ENCODE measurements around the gene GJB4. TPM values are rescaled to one million over a fixed set of nuclear protein-coding genes. Genes with fewer than 3 reads are reported as not detected.
A peak's percentile ranks its signal among the peaks of the same experiment; 100 is the strongest.

Gene GJB4
- total and polyA plus RNA-seq, 12 donors, result not detected

- TF ChIP-seq CTCF (IDR thresholded peaks at IDR 0.05), result no peak
- Histone ChIP-seq H3K36me3 (peaks cover 0 to 39% (median 4%) of the 10 kb centered on the region in 9 donors), H3K4me1 (peaks cover 7 to 47% (median 16%) of the 10 kb centered on the region in 9 donors), H3K9me3 (no peaks in the 10 kb centered on the region), H3K27me3 (peaks cover 0 to 16% (median 0%) of the 10 kb centered on the region in 7 donors), H3K4me3 (peak overlapping the region in 9 of 10 donors; percentile 51 to 75 (median 61)), H3K27ac (peak overlapping the region in 9 of 10 donors; percentile 46 to 92 (median 50))
- intact Hi-C loops (cut with DNase I), result loop anchor here in 1 of 10 donors (5.0 kb wide), 1 partner anchor 770 kb away; no protein-coding TSS in a partner anchor
- 77 to 85% methylated on average over 6 of the region's 6 CpGs for WGBS, 2 donors
- ATAC-seq (no peak), DNase-seq (no peak)
Measured at GRCh38 chr1:34796990-34797389, 37.5 kb downstream of the GJB4 start.

DNA sequence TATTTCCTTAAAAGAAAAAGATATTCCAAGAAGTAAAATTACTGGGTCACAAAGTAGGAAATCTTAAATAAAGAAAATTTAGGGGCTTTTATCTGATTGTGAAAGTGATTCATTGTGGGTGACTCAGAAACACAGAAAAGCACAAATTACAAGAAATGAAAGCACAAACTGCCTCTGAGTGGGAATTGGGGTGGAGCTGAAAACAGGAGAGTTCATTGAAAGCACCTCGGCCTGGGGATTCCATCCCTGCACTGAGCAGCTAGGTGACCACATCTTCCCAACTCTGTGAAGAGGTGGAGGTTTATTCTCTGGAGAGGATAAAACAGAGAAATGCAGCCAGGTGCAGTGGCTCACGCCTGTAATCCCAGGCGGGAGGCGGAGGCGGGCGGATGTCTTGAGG is 40.7 kb downstream of the GJB4 start:
- Histone ChIP-seq H3K4me1 (peaks cover 0 to 43% (median 14%) of the 10 kb centered on the region in 9 donors), H3K4me3 (no peak overlapping the region), H3K27ac (peak overlapping the region in 1 of 10 donors; percentile 36), H3K36me3 (peaks cover 0 to 24% (median 0%) of the 10 kb centered on the region in 9 donors), H3K9me3 (peaks cover 0 to 14% (median 0%) of the 10 kb centered on the region in 11 donors), H3K27me3 (no peaks in the 10 kb centered on the region)
- ATAC-seq (no peak), DNase-seq (no peak)
- intact Hi-C loops (cut with DNase I), result no loop called here
- no peak for TF ChIP-seq CTCF (IDR thresholded peaks at IDR 0.05)
- 87 to 91% methylated on average over 6 of the region's 6 CpGs for WGBS, 2 donors

DNA sequence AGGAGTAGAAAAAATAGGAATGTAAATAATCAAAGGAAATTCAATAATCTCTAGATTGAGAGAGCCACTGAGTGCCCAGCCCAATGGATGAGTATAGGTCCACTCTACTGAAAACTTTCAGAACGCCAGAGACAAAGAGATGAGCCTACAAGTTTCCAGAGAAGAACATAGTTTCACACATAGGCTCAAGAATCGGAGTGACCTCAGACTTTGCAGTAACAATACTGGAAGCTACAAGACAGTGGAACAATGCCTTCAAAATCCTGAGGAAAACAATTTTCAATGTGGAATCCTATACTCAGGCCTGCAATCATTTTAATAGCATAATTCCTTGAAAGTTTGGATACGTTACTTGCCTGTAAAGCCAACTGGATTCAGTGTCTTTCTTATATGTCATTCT is 44.2 kb downstream of the GJB4 start:
- Histone ChIP-seq H3K4me1 (peaks cover 0 to 31% (median 11%) of the 10 kb centered on the region in 9 donors), H3K27ac (no peak overlapping the region), H3K27me3 (no peaks in the 10 kb centered on the region), H3K9me3 (peaks cover 0 to 14% (median 0%) of the 10 kb centered on the region in 11 donors), H3K4me3 (no peak overlapping the region), H3K36me3 (peaks cover 0 to 1% (median 0%) of the 10 kb centered on the region in 9 donors)
- intact Hi-C loops (cut with DNase I), result no loop called here
- WGBS, 2 donors, result 96 to 98% methylated on average over 3 of the region's 3 CpGs
- DNase-seq, result no peak
- ATAC-seq, result no peak
- no peak for TF ChIP-seq CTCF (IDR thresholded peaks at IDR 0.05)

DNA sequence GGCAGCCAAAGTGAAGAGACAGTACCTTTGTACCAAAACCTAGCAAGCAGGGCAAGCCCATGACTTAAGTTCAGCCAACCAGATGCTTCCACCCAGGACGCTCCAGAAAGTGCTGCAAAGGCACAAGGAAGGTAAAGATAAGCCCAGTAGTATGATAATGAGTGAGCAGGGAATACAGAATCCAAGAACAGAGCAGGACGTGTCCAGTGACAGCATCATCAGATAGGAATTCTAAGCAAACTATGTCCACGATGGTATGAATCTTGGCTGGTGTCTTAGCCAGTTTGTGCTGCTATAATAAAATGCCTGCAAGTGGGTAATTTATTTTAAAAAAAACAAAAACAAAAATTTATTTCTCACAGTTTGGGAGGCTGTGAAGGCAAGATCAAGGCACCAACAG is 46.9 kb downstream of the GJB4 start:
- H3K4me1 ChIP-seq, result peaks cover 0 to 12% (median 6%) of the 10 kb centered on the region in 9 donors
- ATAC-seq (peak in 2 of 8 donors; percentile 26 to 31), DNase-seq (no peak)
- intact Hi-C loops (cut with DNase I), result no loop called here
- TF ChIP-seq CTCF (IDR thresholded peaks at IDR 0.05), result no peak
- no peak overlapping the region for H3K4me3 ChIP-seq
- H3K36me3 ChIP-seq, result peaks cover 0 to 7% (median 0%) of the 10 kb centered on the region in 9 donors
- H3K27me3 ChIP-seq, result no peaks in the 10 kb centered on the region
- H3K9me3 ChIP-seq, result peaks cover 0 to 14% (median 0%) of the 10 kb centered on the region in 11 donors
- 61 to 69% methylated on average over 3 of the region's 3 CpGs for WGBS, 2 donors
- H3K27ac ChIP-seq, result no peak overlapping the region

Data from heart right ventricle (tissue), 16 donors.